H9 (cell line): Measurements from ENCODE around the gene FARP1. TPM values are rescaled to one million over a fixed set of nuclear protein-coding genes. Genes with fewer than 3 reads are reported as not detected.

Experiments
- DNase-seq: peaks from one replicate; pipeline ENCODE4 v3.0.0-alpha.2; 2017
- H2AFZ ChIP-seq: one replicate; pipeline ENCODE4 v1.6.1; 2013; ENCODE audit warnings: mild to moderate bottlenecking, low read length, control low read depth, moderate library complexity
- H2AK5ac ChIP-seq: 2 replicates; pipeline ENCODE4 v1.6.1; 2013; ENCODE audit warnings: low read length, control low read depth, mixed read lengths; ENCODE audit not compliant: insufficient read length
- H2BK120ac ChIP-seq: one replicate; pipeline ENCODE4 v1.6.1; 2013; ENCODE audit warnings: low read depth, mild to moderate bottlenecking, low read length, control low read depth, inconsistent platforms; ENCODE audit not compliant: poor library complexity, severe bottlenecking
- H2BK12ac ChIP-seq: 2 replicates; pipeline ENCODE4 v1.6.1; 2013; ENCODE audit warnings: low read length, control low read depth, mixed read lengths, low read depth; ENCODE audit not compliant: insufficient read length
- H2BK15ac ChIP-seq: 2 replicates; pipeline ENCODE4 v1.6.1; 2013; ENCODE audit warnings: low read depth, low read length, control low read depth
- H2BK20ac ChIP-seq: one replicate; pipeline ENCODE4 v1.6.1; 2013; ENCODE audit warnings: low read depth, mild to moderate bottlenecking, low read length, control low read depth, inconsistent platforms; ENCODE audit not compliant: poor library complexity, severe bottlenecking
- H2BK5ac ChIP-seq: 2 replicates; pipeline ENCODE4 v1.6.1; 2013; ENCODE audit warnings: low read length, control low read depth, mixed read lengths; ENCODE audit not compliant: insufficient read length
- H3K14ac ChIP-seq: 2 replicates; pipeline ENCODE4 v1.6.1; 2013; ENCODE audit warnings: low read length, control low read depth; ENCODE audit not compliant: insufficient read depth
- H3K18ac ChIP-seq: 2 replicates; pipeline ENCODE4 v1.6.1; 2013; ENCODE audit warnings: low read depth, mild to moderate bottlenecking, mixed read lengths, low read length, control low read depth; ENCODE audit not compliant: insufficient read length
- H3K23ac ChIP-seq: 2 replicates; pipeline ENCODE4 v1.6.1; 2013; ENCODE audit warnings: low read length, control low read depth, mixed read lengths, low read depth; ENCODE audit not compliant: insufficient read length
- H3K23me2 ChIP-seq: 2 replicates; pipeline ENCODE4 v1.6.1; 2013; ENCODE audit warnings: low read depth, mild to moderate bottlenecking, mixed read lengths, low read length, control low read depth; ENCODE audit not compliant: insufficient read length, poor library complexity, severe bottlenecking
- H3K27ac ChIP-seq: 2 replicates; pipeline ENCODE4 v1.5.1; 2013; ENCODE audit warnings: low read length, control low read depth, mixed read lengths, low read depth; ENCODE audit not compliant: insufficient read length
- H3K27me3 ChIP-seq: 2 replicates; pipeline ENCODE4 v1.6.1; 2013; ENCODE audit warnings: low read length, control low read depth, inconsistent platforms; ENCODE audit not compliant: insufficient read depth
- H3K4ac ChIP-seq: 2 replicates; pipeline ENCODE4 v1.6.1; 2013; ENCODE audit warnings: low read depth, mild to moderate bottlenecking, control low read depth, inconsistent platforms, low read length, moderate library complexity
- H3K4me1 ChIP-seq: 2 replicates; pipeline ENCODE4 v1.6.1; 2013; ENCODE audit warnings: low read length, control low read depth, inconsistent platforms; ENCODE audit not compliant: insufficient read depth
- H3K4me2 ChIP-seq: 2 replicates; pipeline ENCODE4 v1.6.1; 2013; ENCODE audit warnings: low read length, control low read depth, mixed read lengths; ENCODE audit not compliant: insufficient read length, insufficient read depth
- H3K56ac ChIP-seq: 2 replicates; pipeline ENCODE4 v1.6.1; 2013; ENCODE audit warnings: low read depth, mild to moderate bottlenecking, mixed read lengths, low read length, control low read depth; ENCODE audit not compliant: insufficient read length
- H3K79me1 ChIP-seq: 2 replicates; pipeline ENCODE4 v1.6.1; 2013; ENCODE audit warnings: low read depth, mild to moderate bottlenecking, moderate library complexity, low read length, control low read depth, inconsistent platforms; ENCODE audit not compliant: insufficient read depth, poor library complexity, severe bottlenecking
- H3K79me2 ChIP-seq: 2 replicates; pipeline ENCODE4 v1.6.1; 2013; ENCODE audit warnings: low read length, control low read depth, inconsistent platforms; ENCODE audit not compliant: insufficient read depth
- H3K9ac ChIP-seq: 2 replicates; pipeline ENCODE4 v1.6.1; 2013; ENCODE audit warnings: low read length, control low read depth, mixed read lengths; ENCODE audit not compliant: insufficient read length; ENCODE audit errors: extremely low read depth
- H3K9me3 ChIP-seq: one replicate; pipeline ENCODE4 v1.6.1; 2013; ENCODE audit warnings: low read depth, low read length, inconsistent platforms; ENCODE audit not compliant: control insufficient read depth
- H3T11ph ChIP-seq: one replicate; pipeline ENCODE4 v1.6.1; 2013; ENCODE audit warnings: mild to moderate bottlenecking, low read length, control low read depth, inconsistent platforms
- H4K20me1 ChIP-seq: one replicate; pipeline ENCODE4 v1.6.1; 2013; ENCODE audit not compliant: control insufficient read depth, insufficient read length, insufficient read depth
- H4K5ac ChIP-seq: 2 replicates; pipeline ENCODE4 v1.6.1; 2013; ENCODE audit warnings: low read depth, mild to moderate bottlenecking, mixed read lengths, low read length, control low read depth; ENCODE audit not compliant: insufficient read length
- H4K8ac ChIP-seq: replicated peaks from 2 replicates; pipeline ENCODE4 v1.6.1; 2013; ENCODE audit warnings: low read length, control low read depth, mixed read lengths, low read depth; ENCODE audit not compliant: insufficient read length
- H4K91ac ChIP-seq: 2 replicates; pipeline ENCODE4 v1.6.1; 2013; ENCODE audit warnings: low read depth, mild to moderate bottlenecking, moderate library complexity, mixed read lengths, low read length, control low read depth; ENCODE audit not compliant: insufficient read length
- H3K27ac Mint-ChIP-seq, 3 experiments: 2 replicates in 2 of 3; 3 replicates in 1 of 3; pipeline ENCODE4 v1.8.0; 2020 to 2021; ENCODE audit warnings: mixed read lengths in 3 of 3, mild to moderate bottlenecking in 1 of 3, moderate library complexity in 1 of 3
- H3K27me3 Mint-ChIP-seq: 2 replicates; pipeline ENCODE4 v1.8.0; 2021; ENCODE audit warnings: low read depth, mild to moderate bottlenecking, moderate library complexity, mixed read lengths
- H3K36me3 Mint-ChIP-seq, 3 experiments: 2 replicates in 2 of 3; 3 replicates in 1 of 3; pipeline ENCODE4 v1.8.0; 2020 to 2021; ENCODE audit warnings: low read depth in 3 of 3, mixed read lengths in 3 of 3; ENCODE audit not compliant: insufficient read depth in 1 of 3
- H3K4me1 Mint-ChIP-seq, 2 experiments: 2 replicates each; pipeline ENCODE4 v1.8.0; 2020; ENCODE audit warnings: mixed read lengths in 2 of 2
- H3K4me3 Mint-ChIP-seq, 2 experiments: 2 replicates in 1 of 2; 3 replicates in 1 of 2; pipeline ENCODE4 v1.8.0; 2020 to 2021; ENCODE audit warnings: mild to moderate bottlenecking in 2 of 2, mixed read lengths in 2 of 2, moderate library complexity in 1 of 2
- H3K9me3 Mint-ChIP-seq, 2 experiments: 2 replicates in 1 of 2; 3 replicates in 1 of 2; pipeline ENCODE4 v1.8.0; 2020; ENCODE audit warnings: mild to moderate bottlenecking in 2 of 2, mixed read lengths in 2 of 2, moderate library complexity in 1 of 2
- WGBS: extraction: QIAGEN DNeasy Blood & Tissue Kit; methylation state at CpG from one replicate; pipeline ENCODE4 v1.1.7; 2013; ENCODE audit warnings: missing lambda C conversion rate, low lambda C conversion rate, mixed read lengths; ENCODE audit not compliant: insufficient read length; ENCODE audit errors: extremely low coverage; 5-methylcytosine and 5-hydroxymethylcytosine counted together
- total RNA-seq: library from RNA; stranded (reverse); gene quantifications from 2 replicates; pipeline ENCODE4 v1.2.1, GENCODE V29; 2021
- TF ChIP-seq, protein P1 (sequence below): fragments of 200-600 bp; sonication (generic); conservative IDR thresholded peaks from 3 replicates; pipeline ENCODE4 v1.8.0; 2021; ENCODE audit warnings: antibody characterized with exemption, mild to moderate bottlenecking

Gene FARP1
- total RNA-seq, 1 experiment from 2014 or later, result 95.9 TPM

DNA sequence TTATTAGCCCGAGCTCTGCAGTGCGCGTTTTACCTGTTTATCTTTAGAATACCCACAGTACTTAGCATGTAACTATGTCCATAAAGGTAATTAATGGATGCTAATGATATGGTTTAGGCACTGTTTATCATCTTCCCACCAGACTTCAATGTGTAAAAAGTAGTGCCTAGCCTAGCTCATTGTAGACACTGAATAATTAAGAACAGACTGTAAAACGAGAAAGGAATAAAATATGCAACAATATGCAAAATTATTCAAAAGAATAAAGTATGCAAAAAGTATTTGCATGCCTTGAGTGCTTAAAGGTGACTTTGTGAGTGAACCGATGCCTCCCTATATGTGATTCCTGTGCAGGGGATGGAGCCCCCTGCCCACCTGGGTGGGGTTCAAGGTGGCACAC is 69.9 kb downstream of the FARP1 start:
- Mint-ChIP-seq H3K4me3 (no peak overlapping the region), H3K27ac (peak overlapping the region in 1 of 3 experiments; percentile 95; a peak in 1 of 7 replicates), H3K4me1 (peaks cover 19 to 34% of the 10 kb centered on the region in 2 experiments), H3K27me3 (no peaks in the 10 kb centered on the region; the same call in 1 of the 2 replicates), H3K36me3 (peaks cover 30 to 44% (median 38%) of the 10 kb centered on the region in 3 experiments), H3K9me3 (peaks cover 21 to 23% of the 10 kb centered on the region in 2 experiments)
- no peak overlapping the region for H2BK120ac ChIP-seq
- H2BK5ac ChIP-seq, result no peak overlapping the region
- no peak overlapping the region for H2AK5ac ChIP-seq
- no peak overlapping the region for H2AFZ ChIP-seq
- H4K8ac ChIP-seq, result no peak overlapping the region
- H3K27ac ChIP-seq, result no peak overlapping the region
- no peak overlapping the region for H3K23ac ChIP-seq
- no peaks in the 10 kb centered on the region for H3K79me1 ChIP-seq
- no peak overlapping the region for H4K5ac ChIP-seq
- no peak overlapping the region for H2BK15ac ChIP-seq
- no peaks in the 10 kb centered on the region; the same call in 1 of the 2 replicates for H3K79me2 ChIP-seq
- no peak overlapping the region for H2BK12ac ChIP-seq
- H3K4me2 ChIP-seq, result no peak overlapping the region
- H3K56ac ChIP-seq, result no peak overlapping the region
- H3K23me2 ChIP-seq, result no peaks in the 10 kb centered on the region
- H2BK20ac ChIP-seq, result no peak overlapping the region
- H3K4ac ChIP-seq, result no peak overlapping the region
- no peaks in the 10 kb centered on the region for H3K9me3 ChIP-seq
- H3K9ac ChIP-seq, result no peak overlapping the region
- H4K20me1 ChIP-seq, result no peaks in the 10 kb centered on the region
- H3K14ac ChIP-seq, result no peak overlapping the region
- H4K91ac ChIP-seq, result no peak overlapping the region
- H3K27me3 ChIP-seq, result no peaks in the 10 kb centered on the region
- peaks cover 4% of the 10 kb centered on the region; the same call in 1 of the 2 replicates for H3K4me1 ChIP-seq
- TF ChIP-seq, protein P1, sequence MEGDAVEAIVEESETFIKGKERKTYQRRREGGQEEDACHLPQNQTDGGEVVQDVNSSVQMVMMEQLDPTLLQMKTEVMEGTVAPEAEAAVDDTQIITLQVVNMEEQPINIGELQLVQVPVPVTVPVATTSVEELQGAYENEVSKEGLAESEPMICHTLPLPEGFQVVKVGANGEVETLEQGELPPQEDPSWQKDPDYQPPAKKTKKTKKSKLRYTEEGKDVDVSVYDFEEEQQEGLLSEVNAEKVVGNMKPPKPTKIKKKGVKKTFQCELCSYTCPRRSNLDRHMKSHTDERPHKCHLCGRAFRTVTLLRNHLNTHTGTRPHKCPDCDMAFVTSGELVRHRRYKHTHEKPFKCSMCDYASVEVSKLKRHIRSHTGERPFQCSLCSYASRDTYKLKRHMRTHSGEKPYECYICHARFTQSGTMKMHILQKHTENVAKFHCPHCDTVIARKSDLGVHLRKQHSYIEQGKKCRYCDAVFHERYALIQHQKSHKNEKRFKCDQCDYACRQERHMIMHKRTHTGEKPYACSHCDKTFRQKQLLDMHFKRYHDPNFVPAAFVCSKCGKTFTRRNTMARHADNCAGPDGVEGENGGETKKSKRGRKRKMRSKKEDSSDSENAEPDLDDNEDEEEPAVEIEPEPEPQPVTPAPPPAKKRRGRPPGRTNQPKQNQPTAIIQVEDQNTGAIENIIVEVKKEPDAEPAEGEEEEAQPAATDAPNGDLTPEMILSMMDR, result no peak
- no peak for DNase-seq
- H3T11ph ChIP-seq, result no peak overlapping the region
- WGBS, result no CpG with 5 or more reads among the region's 5 CpGs
- H3K18ac ChIP-seq, result no peak overlapping the region
